ENCODE measurements around the gene PRKCE. TPM values are rescaled to one million over a fixed set of nuclear protein-coding genes. Genes with fewer than 3 reads are reported as not detected.

Gene PRKCE
- total RNA-seq, 1 experiment from 2014 or later: 1.3 TPM

DNA sequence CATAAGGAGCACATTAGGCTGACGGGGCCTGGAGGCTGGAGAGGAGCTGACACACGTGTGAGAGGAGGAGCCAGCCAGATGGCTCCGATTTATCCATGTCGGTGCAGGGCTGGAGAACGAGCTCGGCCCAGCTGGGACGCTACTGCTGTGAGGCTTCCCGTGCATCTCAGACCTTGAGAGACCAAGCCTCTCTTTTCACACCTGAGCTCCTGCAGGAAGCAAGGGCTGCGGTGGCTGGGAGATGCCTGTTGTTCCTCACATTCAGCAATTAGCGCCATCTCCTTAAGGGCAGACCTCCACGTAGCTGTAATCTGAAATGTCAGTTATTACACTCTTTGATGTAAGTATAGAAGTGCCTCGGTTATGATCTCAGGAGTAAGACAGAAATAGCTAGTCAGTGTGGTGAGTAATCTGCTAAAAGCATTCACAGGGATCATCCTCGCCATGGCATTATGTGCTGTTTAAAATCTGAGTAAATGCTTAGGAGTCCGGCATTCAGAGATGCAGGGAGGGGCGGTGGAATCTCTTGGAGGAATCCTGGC, 107.9 kb downstream of the PRKCE start:
- peaks cover 14 to 17% of the 10 kb centered on the region in 2 experiments for H3K4me1 Mint-ChIP-seq
- no peaks in the 10 kb centered on the region for H3K23me2 ChIP-seq (ENCODE audit: insufficient read length, low read depth, low read length, poor library complexity, severe bottlenecking)
- H3K79me2 ChIP-seq (ENCODE audit: insufficient read depth, low read length): no peaks in the 10 kb centered on the region
- no peak overlapping the region for H4K91ac ChIP-seq (ENCODE audit: insufficient read length, low read depth, low read length)
- H3K9me3 Mint-ChIP-seq: no peaks in the 10 kb centered on the region
- H4K5ac ChIP-seq (ENCODE audit: insufficient read length, low read depth, low read length): no peak overlapping the region
- no peak for DNase-seq
- H3K14ac ChIP-seq (ENCODE audit: insufficient read depth, low read length): no peak overlapping the region
- no peak overlapping the region for H3K23ac ChIP-seq (ENCODE audit: insufficient read length, low read depth, low read length)
- no CpG with 5 or more reads among the region's 15 CpGs for WGBS (ENCODE audit: extremely low coverage, insufficient read length, low lambda C conversion rate)
- H3K4me2 ChIP-seq (ENCODE audit: insufficient read depth, insufficient read length, low read length): no peak overlapping the region
- H3K27me3 ChIP-seq (ENCODE audit: insufficient read depth, low read length): no peaks in the 10 kb centered on the region
- H3K56ac ChIP-seq (ENCODE audit: insufficient read length, low read depth, low read length): no peak overlapping the region
- no peak overlapping the region for H2BK120ac ChIP-seq (ENCODE audit: low read depth, low read length, poor library complexity, severe bottlenecking)
- no peak overlapping the region for H2AK5ac ChIP-seq (ENCODE audit: insufficient read length, low read length)
- H3K4me3 Mint-ChIP-seq: no peak overlapping the region
- no peak overlapping the region for H4K8ac ChIP-seq (replicated peaks; ENCODE audit: insufficient read length, low read depth, low read length)
- no peak overlapping the region for H2AFZ ChIP-seq (ENCODE audit: low read length)
- no peak overlapping the region for H3K27ac ChIP-seq (ENCODE audit: insufficient read length, low read depth, low read length)
- H3K27me3 Mint-ChIP-seq (ENCODE audit: low read depth): peaks cover 6% of the 10 kb centered on the region; the same call in 1 of the 2 replicates
- no peak overlapping the region for H2BK12ac ChIP-seq (ENCODE audit: insufficient read length, low read depth, low read length)
- no peak overlapping the region for H3K18ac ChIP-seq (ENCODE audit: insufficient read length, low read depth, low read length)
- no peak overlapping the region for H3K4ac ChIP-seq (ENCODE audit: low read depth, low read length)
- H2BK5ac ChIP-seq (ENCODE audit: insufficient read length, low read length): no peak overlapping the region
- no peaks in the 10 kb centered on the region for H3K9me3 ChIP-seq (ENCODE audit: control insufficient read depth, low read depth, low read length)
- H4K20me1 ChIP-seq (ENCODE audit: control insufficient read depth, insufficient read depth, insufficient read length): no peaks in the 10 kb centered on the region
- no peak overlapping the region for H3K9ac ChIP-seq (ENCODE audit: extremely low read depth, insufficient read length, low read length)
- no peaks in the 10 kb centered on the region; a peak in 1 of 7 replicates for H3K36me3 Mint-ChIP-seq (ENCODE audit: insufficient read depth in 1 of 3, low read depth in 3 of 3)
- no peak overlapping the region for H2BK15ac ChIP-seq (ENCODE audit: low read depth, low read length)
- H3K4me1 ChIP-seq (ENCODE audit: insufficient read depth, low read length): no peaks in the 10 kb centered on the region
- H3K79me1 ChIP-seq (ENCODE audit: insufficient read depth, low read depth, low read length, poor library complexity, severe bottlenecking): no peaks in the 10 kb centered on the region
- H3T11ph ChIP-seq (ENCODE audit: low read length): no peak overlapping the region
- H3K27ac Mint-ChIP-seq: peak overlapping the region in 1 of 3 experiments; percentile 64; a peak in 1 of 7 replicates
- H2BK20ac ChIP-seq (ENCODE audit: low read depth, low read length, poor library complexity, severe bottlenecking): no peak overlapping the region
- TF ChIP-seq, protein P1, sequence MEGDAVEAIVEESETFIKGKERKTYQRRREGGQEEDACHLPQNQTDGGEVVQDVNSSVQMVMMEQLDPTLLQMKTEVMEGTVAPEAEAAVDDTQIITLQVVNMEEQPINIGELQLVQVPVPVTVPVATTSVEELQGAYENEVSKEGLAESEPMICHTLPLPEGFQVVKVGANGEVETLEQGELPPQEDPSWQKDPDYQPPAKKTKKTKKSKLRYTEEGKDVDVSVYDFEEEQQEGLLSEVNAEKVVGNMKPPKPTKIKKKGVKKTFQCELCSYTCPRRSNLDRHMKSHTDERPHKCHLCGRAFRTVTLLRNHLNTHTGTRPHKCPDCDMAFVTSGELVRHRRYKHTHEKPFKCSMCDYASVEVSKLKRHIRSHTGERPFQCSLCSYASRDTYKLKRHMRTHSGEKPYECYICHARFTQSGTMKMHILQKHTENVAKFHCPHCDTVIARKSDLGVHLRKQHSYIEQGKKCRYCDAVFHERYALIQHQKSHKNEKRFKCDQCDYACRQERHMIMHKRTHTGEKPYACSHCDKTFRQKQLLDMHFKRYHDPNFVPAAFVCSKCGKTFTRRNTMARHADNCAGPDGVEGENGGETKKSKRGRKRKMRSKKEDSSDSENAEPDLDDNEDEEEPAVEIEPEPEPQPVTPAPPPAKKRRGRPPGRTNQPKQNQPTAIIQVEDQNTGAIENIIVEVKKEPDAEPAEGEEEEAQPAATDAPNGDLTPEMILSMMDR (conservative IDR thresholded peaks at IDR 0.05): no peak
